GM19463 (cell line): Measurements from ENCODE around the gene HEYL.

ENCODE experiments used
- ATAC-seq: cut with Tn5 transposase; IDR thresholded peaks from one replicate; pipeline ENCODE4 v1.9.1; 2021; ENCODE audit warnings: mild to moderate bottlenecking, moderate library complexity; ENCODE audit not compliant: unreplicated experiment

The HEYL gene

GRCh38 chr1:39639305-39640130 is at the start of gene HEYL:
HEYL (minus strand) TSS chr1:39639643; CDS start chr1:39639625, 18 bp downstream.
- ATAC-seq, result no peak

- no peak for ATAC-seq
These were observed 49.8 kb upstream of the HEYL start for GRCh38 chr1:39689214-39689613.

GRCh38 chr1:39688706-39689105 is 49.3 kb upstream of the HEYL start:
- ATAC-seq, result no peak

GRCh38 chr1:39687243-39687642 is 47.8 kb upstream of the HEYL start:
- ATAC-seq, result no peak

GRCh38 chr1:39685071-39685470 is 45.6 kb upstream of the HEYL start:
- no peak for ATAC-seq

GRCh38 chr1:39684313-39684664 is 44.8 kb upstream of the HEYL start:
- no peak for ATAC-seq

GRCh38 chr1:39683591-39684312 is 44.3 kb upstream of the HEYL start:
- ATAC-seq, result no peak

- no peak for ATAC-seq
These were observed 42.6 kb upstream of the HEYL start for GRCh38 chr1:39681999-39682398.

GRCh38 chr1:39681294-39681693 is 41.9 kb upstream of the HEYL start:
- no peak for ATAC-seq

GRCh38 chr1:39680751-39681150 is 41.3 kb upstream of the HEYL start:
- ATAC-seq, result no peak

- no peak for ATAC-seq
These were observed 40.4 kb upstream of the HEYL start for GRCh38 chr1:39679821-39680220.

GRCh38 chr1:39678889-39679288 is 39.4 kb upstream of the HEYL start:
- no peak for ATAC-seq

- ATAC-seq, result no peak
These were observed 38.2 kb upstream of the HEYL start for GRCh38 chr1:39677645-39678044.

- no peak for ATAC-seq
These were observed 37.6 kb upstream of the HEYL start for GRCh38 chr1:39676948-39677548.

- ATAC-seq, result no peak
These were observed 35.8 kb upstream of the HEYL start for GRCh38 chr1:39675220-39675619.

GRCh38 chr1:39673215-39673614 is 33.8 kb upstream of the HEYL start:
- ATAC-seq, result no peak

GRCh38 chr1:39672551-39672947 is 33.1 kb upstream of the HEYL start:
- no peak for ATAC-seq

- ATAC-seq, result no peak
These were observed 32.5 kb upstream of the HEYL start, which contains the start of gene NT5C1A for GRCh38 chr1:39671793-39672550. NT5C1A (minus strand) TSS chr1:39672107; CDS start chr1:39672038, 69 bp downstream.

GRCh38 chr1:39671433-39671792 is 32.0 kb upstream of the HEYL start:
- ATAC-seq, result no peak

- no peak for ATAC-seq
These were observed 31.2 kb upstream of the HEYL start for GRCh38 chr1:39670689-39671088.

- ATAC-seq, result no peak
These were observed 29.5 kb upstream of the HEYL start for GRCh38 chr1:39668894-39669293.
